ENCODE results near the gene VEZT.

DNA sequence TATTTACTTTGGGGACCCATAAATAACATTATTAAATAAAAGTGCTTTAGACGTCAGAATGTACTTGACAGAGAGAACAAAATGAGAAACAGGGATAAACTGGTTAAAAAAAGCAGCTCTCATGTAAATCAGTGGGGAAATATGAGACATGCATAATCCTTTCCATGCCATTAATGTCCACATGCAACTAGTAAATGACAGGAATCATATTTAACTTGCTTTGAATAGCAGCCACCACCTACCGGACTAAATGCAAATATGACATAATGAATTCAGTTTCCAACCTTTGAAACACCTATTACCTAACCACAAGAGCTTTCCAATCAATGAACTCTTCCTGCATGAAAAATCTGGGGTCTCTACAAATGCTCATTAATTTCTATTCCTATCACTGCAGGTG is 20.0 kb upstream of the VEZT start:
- TF ChIP-seq, protein P1, sequence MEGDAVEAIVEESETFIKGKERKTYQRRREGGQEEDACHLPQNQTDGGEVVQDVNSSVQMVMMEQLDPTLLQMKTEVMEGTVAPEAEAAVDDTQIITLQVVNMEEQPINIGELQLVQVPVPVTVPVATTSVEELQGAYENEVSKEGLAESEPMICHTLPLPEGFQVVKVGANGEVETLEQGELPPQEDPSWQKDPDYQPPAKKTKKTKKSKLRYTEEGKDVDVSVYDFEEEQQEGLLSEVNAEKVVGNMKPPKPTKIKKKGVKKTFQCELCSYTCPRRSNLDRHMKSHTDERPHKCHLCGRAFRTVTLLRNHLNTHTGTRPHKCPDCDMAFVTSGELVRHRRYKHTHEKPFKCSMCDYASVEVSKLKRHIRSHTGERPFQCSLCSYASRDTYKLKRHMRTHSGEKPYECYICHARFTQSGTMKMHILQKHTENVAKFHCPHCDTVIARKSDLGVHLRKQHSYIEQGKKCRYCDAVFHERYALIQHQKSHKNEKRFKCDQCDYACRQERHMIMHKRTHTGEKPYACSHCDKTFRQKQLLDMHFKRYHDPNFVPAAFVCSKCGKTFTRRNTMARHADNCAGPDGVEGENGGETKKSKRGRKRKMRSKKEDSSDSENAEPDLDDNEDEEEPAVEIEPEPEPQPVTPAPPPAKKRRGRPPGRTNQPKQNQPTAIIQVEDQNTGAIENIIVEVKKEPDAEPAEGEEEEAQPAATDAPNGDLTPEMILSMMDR (IDR thresholded peaks at IDR 0.05; ENCODE audit: low read length): no peak
- no peak for TF ChIP-seq EZH2 (IDR thresholded peaks at IDR 0.05; ENCODE audit: borderline replicate concordance, low read length)

Measured in OCI-LY1 (cell line).